ENCODE data around the gene RASGEF1C. TPM values are rescaled to one million over a fixed set of nuclear protein-coding genes. Genes with fewer than 3 reads are reported as not detected.

Gene RASGEF1C
- total and polyA plus RNA-seq, 2 of the 13 experiments (the other 11 are each of a cell fraction or from before 2014, with no cell fraction given): not detected

- H3K27ac ChIP-seq (ENCODE audit: extremely low read length, insufficient read depth, low read length): no peak overlapping the region
- no peak for DNase-seq (ENCODE audit: low spot score)
- TF ChIP-seq ZNF20 (CRISPR knock-in tag; IDR thresholded peaks at IDR 0.05): no peak
- no peak for TF ChIP-seq ZBTB25 (CRISPR knock-in tag; IDR thresholded peaks at IDR 0.05)
- no peak for TF ChIP-seq ZFX (CRISPR knock-in tag; IDR thresholded peaks at IDR 0.05; ENCODE audit: low read depth)
- no peak for TF ChIP-seq ZNF282 (IDR thresholded peaks at IDR 0.05; ENCODE audit: partially characterized antibody)
- TF ChIP-seq ZNF773 (CRISPR knock-in tag; IDR thresholded peaks at IDR 0.05; ENCODE audit: borderline replicate concordance): no peak
- TF ChIP-seq MAX (IDR thresholded peaks at IDR 0.05): no peak
- no peak for TF ChIP-seq ATF6 (CRISPR knock-in tag; conservative IDR thresholded peaks at IDR 0.05)
- TF ChIP-seq HNF4G (IDR thresholded peaks at IDR 0.05; ENCODE audit: borderline replicate concordance, low read depth, low read length): no peak
- TF ChIP-seq HNF4G (CRISPR knock-in tag; IDR thresholded peaks at IDR 0.05; ENCODE audit: borderline replicate concordance, low read depth): no peak
- TF ChIP-seq HMGXB3 (CRISPR knock-in tag; IDR thresholded peaks at IDR 0.05; ENCODE audit: borderline replicate concordance): no peak
- no peak for TF ChIP-seq E2F5 (CRISPR knock-in tag; conservative IDR thresholded peaks at IDR 0.05)
- no peak for TF ChIP-seq ZNF790 (CRISPR knock-in tag; IDR thresholded peaks at IDR 0.05; ENCODE audit: borderline replicate concordance)
- TF ChIP-seq MEIS2 (CRISPR knock-in tag; IDR thresholded peaks at IDR 0.05): no peak
- TF ChIP-seq ZMAT5 (CRISPR knock-in tag; IDR thresholded peaks at IDR 0.05; ENCODE audit: borderline replicate concordance, low read depth): no peak
- H3K9ac ChIP-seq (ENCODE audit: insufficient read depth, low read depth, low read length): no peak overlapping the region
- ATAC-seq: no peak
- H2AFZ ChIP-seq (ENCODE audit: low read length): no peak overlapping the region
- POLR2A ChIA-PET: no interaction called here
- no peaks in the 10 kb centered on the region for H3K4me1 ChIP-seq (ENCODE audit: insufficient read depth, low read length)
- H3K79me2 ChIP-seq (ENCODE audit: insufficient read depth, low read length): no peaks in the 10 kb centered on the region
- in situ Hi-C loops (cut with HindIII; ENCODE audit: extremely low pct_ligation_motif_present, low pct_unique_long_range_greater_than_20kb): no loop called here
- WGBS (ENCODE audit: low lambda C conversion rate): 0% methylated on average over 1 of the region's 1 CpG
- H3K4me3 ChIP-seq (replicated peaks in 1 of 3; ENCODE audit: insufficient read depth in 1 of 3, low read depth in 2 of 3, low read length in 3 of 3): no peak overlapping the region
- no TSS peak for BruUV-seq (replicated peaks)
- no peaks in the 10 kb centered on the region for H3K9me3 ChIP-seq (ENCODE audit: low read length)
- FAIRE-seq: no peak
- no peak overlapping the region for H3K4me2 ChIP-seq (ENCODE audit: low read depth, low read length)
- CTCF ChIA-PET (ENCODE audit: low intra/inter-chr PET ratio, low total read pairs): no interaction called here
- no peaks in the 10 kb centered on the region for H4K20me1 ChIP-seq (ENCODE audit: insufficient read depth, low read length)
- H3K36me3 ChIP-seq (replicated peaks in 1 of 2; ENCODE audit: control insufficient read depth in 1 of 2, insufficient read depth in 2 of 2, low read length in 2 of 2): no peaks in the 10 kb centered on the region
- intact Hi-C loops (cut with micrococcal nuclease; ENCODE audit: unreplicated experiment): no loop called here
- peaks cover 2 to 23% of the 10 kb centered on the region in 2 experiments; a peak in 4 of 5 replicates for H3K27me3 ChIP-seq (ENCODE audit: control insufficient read depth in 1 of 2, insufficient read depth in 2 of 2, low read length in 2 of 2)
These were observed 55.9 kb downstream of the RASGEF1C start for GRCh38 chr5:180153099-180153498.
